Fibroblast of the conjunctiva (primary cell): ENCODE measurements around the gene TIMELESS.
"Not testable (repeated sequence)": the region's sequence is repeated elsewhere in the genome, so short reads cannot be mapped to it uniquely, and the experiment has no call there.

Experiments used
- DNase-seq: peaks from one replicate; pipeline ENCODE4 v3.0.0-alpha.2; 2010; ENCODE audit warnings: low read depth

The TIMELESS gene

DNA sequence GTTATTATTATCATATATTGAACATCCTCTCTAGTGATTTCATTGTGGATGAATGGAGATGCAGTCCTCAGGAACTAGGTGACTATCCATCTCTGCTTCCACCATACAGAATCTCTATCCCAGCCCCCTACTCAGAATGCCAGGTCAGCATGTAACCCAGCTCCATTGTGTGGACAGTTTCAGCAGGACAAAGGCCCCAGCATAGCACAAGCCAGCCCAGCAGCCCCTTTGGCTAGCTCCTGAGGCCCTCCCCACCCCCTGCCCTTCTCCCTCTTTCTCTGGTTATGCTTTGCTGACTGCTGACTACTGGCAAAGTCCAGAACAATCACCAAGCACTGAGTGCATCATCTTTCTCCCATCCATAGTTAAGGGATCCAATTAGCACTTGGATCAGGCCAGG is 13.3 kb upstream of the TIMELESS start:
- no peak for DNase-seq

DNA sequence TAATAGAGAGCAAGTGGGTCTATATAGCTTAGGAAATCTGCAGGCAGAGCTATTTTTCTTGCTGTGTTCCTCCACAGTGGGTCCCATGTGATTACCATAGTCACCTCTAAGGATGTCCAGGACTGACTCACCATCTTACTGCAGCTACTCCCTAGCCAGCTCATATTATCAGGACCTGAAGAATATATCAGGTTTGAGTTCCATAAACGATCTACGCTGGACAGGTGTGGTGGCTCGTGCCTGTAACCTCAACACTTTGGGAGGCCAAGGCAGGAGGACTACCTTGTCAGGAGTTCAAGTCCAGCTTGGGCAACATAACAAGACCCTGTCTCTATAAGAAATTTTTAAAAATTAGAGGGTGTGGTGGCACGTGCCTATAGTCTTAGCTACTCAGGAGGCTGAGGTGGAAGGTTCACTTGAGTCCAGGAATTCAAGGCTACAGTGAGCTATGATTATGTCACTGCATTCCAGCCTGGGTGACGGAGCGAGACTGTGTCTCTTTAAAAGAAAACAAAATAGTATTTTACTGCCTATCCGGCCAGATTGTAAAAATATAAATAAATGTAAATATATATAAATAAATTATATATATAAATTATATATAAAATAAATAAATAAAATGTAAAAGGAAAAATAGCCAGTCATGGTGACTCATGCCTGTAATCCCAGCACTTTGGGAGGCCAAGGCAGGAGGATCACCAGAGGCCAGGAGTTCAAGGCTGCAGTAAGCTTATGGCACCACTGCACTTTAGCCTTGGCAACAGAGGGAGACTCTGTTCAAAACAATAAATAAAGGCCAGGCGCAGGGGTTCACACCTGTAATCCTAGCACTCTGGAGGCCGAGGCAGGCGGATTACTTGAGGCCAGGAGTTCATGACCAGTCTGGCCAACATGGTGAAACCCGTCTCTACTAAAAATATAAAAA is 12.3 kb upstream of the TIMELESS start:
- no peak for DNase-seq

DNA sequence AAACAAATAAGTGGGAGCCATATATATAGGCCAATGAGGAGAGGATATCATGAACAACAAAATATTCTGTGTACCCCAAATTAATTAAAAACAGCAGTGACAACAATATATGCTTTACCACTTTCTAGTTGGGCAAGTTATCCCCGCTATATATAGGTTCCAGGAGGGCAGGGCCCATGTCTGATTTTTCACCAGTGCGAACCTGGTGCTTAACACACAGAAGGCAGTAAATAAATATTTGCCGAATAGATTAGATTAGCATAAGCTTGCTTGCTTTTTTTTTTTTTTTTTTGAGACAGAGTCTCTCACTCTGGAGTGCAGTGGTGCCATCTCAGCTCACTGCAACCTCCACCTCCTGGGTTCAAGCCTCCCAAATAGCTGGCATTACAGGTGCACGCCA is 8.6 kb upstream of the TIMELESS start:
- DNase-seq, result no peak

DNA sequence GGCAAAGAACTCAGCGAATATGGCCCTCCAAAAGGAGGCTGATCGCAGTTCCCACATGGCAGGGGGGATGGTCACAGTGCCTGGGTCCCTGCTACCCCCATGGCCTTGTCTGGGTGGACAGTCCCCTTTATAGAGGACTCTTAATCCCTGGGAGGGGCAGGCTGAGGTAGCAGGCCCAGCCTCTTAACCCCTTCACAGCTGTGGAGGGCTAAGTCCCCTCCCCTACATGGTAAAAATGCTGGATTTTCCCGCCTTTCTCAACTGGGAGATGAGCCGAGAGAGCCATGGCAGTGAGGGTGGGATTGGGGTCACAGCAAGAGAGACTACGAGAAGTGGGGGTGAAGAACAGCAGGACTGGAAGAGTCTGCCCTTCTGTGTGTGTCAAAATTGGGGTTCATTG is 5.3 kb upstream of the TIMELESS start, which contains the start of gene MIP:
Gene MIP (minus strand): TSS at position 101 of the 400 bp plus-strand sequence. CDS start 44 bp downstream, at position 57.
- DNase-seq, result no peak

DNA sequence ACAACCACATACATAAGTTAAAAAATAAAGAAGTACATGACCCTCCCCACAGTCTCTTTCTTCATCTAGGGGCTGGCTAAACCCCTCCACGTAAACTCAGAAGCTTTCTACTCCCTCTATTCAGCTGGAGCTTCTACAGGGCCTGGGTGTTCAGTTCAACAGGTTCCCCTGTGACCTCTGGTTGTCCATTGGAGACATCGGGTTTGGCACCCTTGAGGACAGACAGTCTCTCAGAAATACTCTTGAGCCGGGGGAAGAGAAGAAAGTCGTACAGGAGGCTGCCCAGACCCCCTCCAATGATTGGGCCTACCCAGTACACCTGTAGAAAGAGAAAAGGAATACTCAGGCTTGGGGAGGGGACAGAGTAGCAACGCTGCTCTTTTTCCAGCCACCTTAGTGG is 1.9 kb upstream of the TIMELESS start:
- DNase-seq, result no peak

DNA sequence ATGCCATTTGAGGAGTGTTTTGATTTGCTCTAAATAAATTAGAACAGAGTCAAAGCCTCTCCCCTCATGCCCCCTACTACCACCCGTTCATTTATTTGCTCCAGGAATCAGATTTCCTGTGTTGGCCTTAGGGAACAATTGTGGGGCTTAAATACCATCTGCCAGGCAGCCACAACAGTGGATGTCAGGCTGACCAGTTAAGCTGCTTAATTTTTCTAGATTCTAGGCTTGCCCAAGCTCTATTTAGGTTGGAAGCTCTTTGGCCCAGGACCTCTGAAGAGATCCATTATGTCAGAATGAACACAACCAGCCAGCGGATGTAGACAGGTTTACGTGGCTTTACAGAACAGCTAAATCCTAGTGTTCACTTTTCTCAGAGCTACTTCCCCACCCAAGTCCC is 1.0 kb upstream of the TIMELESS start:
- no peak for DNase-seq

DNA sequence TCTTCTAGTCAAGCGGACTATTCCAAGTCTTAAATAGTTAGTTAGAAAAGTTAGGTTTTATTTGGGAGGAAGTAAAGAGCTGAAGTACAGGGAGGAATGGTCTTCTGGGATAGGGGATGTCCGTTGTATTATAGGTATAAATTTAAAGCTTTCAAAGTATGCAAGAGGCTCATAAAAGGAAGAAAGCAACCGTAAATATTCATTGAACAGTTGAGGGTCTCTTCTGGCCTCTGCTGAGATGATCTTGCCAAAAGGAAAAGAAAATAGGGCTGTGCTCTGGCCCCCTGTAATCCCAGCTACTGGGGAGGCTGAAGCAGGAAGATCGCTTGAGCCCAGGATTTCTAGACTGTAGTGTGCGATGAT is 377 bp upstream of the TIMELESS start:
- DNase-seq, result no peak

DNA sequence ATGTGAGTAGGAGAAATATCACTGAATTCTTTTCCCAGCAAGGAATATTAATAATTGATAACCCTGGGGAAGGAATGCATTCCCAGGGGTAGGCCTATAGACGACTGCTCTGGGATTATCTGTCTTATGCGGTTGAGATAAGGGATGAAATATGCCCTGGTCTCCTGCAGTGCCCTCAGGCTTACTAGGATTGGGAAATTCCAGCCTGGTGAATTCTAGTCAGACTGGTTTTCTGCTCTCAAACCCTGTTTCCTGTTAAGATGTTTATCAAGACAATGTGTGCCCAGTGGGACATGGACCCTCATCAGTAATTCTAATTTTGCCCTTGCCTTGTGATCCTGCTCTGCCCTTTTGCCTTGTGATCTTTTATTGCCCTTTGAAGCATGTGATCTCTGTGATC is 6.0 kb downstream of the TIMELESS start:
- DNase-seq, result not testable (repeated sequence)

DNA sequence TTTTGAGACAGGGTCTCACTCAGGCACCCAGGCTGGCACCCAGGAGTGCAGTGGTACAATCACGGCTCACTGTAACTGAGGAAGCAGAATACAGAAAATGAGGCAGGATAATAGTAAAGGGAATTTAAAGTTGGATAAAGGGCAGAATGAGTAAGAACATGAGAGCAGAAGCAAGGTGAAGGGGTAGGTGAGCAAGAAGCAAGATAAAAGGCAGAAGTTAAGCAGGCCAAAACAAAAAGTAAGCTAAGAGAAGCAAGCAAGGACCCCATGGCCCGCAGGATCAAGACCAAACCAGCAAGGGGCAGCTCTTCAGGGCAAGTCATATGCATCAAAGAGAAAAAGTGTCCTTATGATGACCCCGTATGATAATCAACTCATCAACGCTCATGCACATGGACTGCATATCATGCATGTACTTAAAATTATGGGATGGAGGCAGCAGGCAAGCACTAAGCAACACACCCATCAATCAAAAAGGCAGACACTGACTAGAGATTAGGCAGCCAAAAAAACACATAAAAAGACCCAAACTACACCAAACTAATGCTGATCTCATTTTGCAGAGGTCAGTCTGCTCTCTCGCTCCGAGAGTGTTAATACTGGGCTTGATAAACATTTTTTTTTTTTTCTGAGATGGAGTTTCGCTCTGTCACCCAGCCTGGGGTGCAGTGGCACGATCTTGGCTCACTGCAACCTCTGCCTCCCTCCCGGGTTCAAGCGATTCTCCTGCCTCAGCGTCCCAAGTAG is 11.6 kb downstream of the TIMELESS start:
- DNase-seq, result no peak

DNA sequence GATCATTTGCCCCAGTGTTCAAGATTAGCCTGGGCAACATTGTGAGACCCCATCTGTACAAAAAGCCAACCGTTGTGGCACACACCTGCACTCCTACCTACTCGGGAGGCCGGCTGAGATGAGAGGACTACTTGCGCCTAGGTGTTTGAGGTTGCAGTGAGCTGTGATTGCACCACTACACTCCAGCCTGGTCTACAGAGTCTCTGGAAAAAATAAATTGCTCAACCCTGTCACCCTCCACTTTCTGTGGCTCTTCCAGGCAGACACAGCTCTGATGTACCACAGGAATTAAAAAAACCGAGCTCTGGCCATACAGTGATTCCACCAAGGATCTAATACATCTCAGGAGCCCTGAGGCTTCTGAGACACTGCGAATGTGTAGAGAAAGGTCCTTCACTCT is 14.4 kb downstream of the TIMELESS start:
- no peak for DNase-seq

DNA sequence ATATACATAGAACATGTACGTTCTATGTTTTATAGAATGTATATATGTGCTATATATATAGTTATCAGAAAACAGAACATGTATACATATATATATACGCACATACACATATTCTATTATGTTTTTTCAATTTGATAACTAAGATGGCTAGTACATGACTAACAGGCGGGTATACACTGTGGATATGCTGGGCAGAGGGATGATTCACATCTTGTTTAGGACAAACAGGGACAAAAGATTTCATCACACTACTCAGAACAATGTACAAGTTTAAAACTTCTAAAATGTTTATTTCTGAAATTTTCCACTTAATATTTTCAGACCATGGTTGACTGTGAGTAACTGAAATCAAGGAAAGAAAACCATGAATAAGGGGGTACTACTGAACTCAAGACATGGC is 17.4 kb downstream of the TIMELESS start:
- DNase-seq, result no peak

DNA sequence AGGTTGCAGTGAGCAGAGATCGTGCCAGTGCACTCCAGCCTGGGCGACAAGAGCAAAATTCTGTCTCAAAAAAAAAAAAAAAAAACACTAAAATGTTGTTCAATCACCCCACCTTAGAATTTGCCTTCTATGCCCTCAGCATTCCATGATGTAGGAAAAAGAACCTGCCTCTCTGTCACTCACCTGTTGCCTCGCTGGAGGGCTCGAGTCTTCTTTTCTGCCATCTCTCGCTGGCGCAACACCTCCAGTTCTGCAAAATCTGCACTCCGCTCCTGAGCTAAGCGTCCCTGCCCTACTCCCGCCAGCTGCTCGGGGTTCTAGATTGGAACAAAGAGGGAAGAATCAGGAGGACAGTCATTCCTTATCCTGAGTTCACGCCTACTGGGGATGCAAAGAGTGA is 17.9 kb downstream of the TIMELESS start:
- DNase-seq, result no peak

DNA sequence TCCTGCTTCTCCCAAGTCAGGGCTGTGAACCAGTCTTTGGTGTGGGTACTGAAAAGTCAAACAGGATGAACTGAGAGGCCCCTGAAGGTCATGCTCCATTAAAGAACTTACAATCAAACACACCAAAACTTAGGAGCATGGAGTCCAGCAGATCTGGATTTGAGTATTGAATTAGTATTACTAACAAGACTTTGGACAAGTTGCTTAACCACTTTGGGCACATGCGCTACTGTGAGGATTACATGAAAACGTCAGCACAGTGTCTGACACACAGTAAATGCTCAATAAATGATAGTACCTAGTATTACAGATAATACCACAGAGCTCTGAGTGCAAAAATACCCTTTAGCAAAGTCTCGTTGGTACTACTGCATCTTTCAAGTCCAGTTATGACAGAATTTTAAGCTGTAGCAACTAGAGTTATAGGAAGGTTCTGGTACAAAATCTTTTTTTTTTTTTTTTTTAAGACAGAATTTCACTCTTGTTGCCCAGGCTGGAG is 23.2 kb downstream of the TIMELESS start:
- no peak for DNase-seq

DNA sequence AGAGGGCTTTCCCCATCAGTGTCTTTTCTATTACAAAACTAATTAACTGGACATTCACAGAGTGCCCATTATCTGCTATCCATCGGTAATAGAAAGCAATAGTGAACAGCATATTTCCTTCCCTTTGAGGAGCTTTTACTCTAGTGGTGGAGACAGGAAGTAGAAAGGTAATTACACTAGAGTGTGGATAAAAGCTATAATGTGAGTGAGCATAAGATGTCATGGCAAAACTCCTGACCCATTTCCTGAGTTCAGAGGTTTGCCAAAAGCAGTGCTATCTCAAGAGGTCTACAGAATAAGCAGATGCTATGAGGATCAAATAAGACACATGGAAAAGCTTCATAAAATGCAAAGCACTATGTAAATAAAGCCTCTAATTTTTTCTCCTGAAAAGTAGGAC is 24.0 kb downstream of the TIMELESS start:
- DNase-seq, result no peak

DNA sequence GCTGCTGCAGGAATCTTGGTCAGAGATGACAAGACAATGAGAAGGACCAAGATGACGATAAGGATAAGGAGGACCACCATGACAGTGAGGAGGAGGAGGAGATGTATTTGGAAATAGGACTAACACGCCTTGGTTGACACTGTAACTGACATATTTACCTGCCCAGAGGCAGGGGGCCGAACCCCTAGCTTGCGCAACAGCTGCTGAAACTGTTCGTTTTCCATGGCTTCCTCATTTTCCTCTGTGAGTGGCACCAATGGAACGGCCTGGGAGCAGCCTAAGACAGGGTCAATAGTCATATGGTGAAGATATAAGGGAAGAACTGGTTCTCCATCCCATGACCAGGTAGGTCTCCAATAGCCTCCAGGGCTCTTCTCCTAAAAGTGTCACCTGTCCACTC is 28.8 kb downstream of the TIMELESS start:
- DNase-seq, result no peak

DNA sequence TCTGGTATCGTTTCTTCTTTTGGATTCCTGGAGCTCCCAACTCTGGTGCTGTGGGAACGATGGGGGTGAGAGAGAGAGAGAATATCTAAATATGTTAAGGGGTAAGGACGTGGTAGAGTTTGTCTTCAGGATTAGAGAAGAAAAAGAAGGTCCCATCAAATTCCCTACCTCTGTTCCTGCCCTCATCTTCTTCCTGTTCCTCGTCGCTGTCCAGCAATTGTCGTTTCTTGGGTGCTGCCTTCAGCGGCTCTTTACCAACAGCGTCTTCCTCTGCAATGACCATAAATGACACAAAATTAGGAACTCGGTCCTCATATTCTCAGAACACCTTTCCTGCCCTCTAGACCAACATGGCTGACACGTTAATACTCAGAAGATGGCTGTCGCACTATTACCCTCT is 31.5 kb downstream of the TIMELESS start:
- DNase-seq, result no peak

DNA sequence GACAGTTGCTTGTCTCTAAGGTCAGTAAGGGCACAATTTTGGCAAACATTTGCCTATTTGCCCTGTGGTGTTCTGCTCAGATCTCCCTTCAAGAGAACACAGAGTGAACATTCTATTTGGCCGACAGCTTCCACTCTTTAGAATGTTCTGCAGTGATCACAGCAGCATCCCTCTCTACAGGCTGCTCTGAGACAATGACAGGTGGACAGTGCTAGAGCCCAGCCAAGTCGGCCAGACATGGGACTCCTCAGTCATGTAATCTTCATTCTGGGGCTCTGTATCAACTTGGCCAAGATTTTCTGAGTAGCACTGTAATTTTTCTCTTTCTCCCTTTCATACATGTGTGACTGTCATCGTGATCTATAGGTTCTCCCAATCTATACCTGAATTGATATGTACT is 34.8 kb downstream of the TIMELESS start:
- DNase-seq, result no peak

DNA sequence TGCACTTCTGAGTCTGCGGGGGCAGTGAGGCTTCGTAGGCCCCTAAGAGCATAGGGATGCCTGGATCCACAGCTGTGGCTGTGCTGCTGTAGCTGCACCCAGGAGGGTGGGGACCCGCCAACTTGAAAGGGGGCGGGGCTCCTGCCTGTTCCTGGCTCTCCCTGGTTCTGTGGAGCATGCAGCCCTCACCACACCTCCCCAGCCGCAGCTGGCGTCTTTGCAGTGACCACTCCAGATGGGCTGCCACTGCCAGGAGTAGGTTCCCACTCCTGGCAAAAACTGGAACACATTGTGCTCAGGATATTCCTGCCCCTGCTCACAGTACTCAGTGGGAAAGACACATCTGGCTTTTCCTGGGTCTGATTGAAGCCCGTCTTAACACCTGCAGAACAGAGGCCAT is 35.8 kb downstream of the TIMELESS start:
- no peak for DNase-seq

DNA sequence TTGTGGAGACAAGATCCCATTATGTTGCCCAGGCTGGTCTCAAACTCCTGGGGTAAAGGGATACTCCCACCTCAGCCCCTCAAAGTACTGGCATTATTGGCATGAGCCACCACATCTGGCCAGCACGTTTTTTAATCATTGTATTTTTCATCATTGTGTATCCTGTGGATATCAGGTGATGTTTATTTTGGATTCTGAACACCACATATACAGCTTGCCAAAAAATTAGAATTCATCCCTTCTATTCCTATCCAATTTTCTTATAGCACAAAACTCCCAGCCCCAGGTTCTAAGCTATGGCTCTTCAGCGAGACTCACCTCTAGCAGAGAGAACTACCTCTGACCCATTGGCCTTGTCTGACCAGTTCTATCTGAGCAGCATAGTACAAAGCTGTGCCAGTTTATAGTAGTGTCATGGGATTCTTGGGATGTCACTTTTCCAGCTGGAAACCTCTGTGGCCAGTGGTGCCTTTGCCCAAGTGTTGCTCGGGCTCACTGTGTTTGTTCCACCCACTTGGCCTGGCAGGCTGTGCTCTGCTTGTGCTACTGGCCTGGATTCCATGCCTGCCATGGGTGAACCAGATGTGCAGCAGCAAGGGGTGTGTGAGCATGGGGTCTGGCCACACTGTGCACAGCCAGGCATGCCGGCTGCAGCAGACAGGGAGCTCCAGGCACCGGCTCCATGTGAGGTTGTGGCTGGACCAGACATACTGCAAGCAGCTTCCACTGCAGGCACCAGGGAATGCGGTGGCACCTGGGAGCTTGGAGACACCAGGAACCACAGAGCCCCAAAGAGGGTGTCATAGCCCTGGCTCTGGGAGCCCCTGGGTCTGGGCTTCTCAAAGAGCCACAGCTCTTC is 37.2 kb downstream of the TIMELESS start:
- peak; percentile 4 for DNase-seq

DNA sequence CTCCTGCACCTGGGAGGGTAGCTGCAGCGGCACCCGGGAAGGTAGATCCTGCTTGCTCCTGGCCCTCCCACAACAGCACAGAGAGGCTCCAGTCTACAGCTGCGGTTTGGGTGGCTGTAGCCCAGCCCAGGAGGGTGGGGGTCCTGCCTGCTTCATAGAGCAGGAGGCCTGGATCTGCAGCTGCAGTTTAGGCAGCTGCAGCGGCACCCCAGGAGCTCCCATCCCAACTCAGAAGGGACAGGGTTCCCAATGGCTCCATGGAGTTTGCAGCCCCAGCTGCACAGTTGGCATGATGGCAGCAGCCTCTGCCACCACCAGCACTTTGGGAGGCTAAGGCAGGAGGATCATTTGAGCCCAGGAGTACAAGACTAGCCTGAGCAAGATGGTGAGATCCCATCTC is 38.5 kb downstream of the TIMELESS start:
- DNase-seq, result no peak

DNA sequence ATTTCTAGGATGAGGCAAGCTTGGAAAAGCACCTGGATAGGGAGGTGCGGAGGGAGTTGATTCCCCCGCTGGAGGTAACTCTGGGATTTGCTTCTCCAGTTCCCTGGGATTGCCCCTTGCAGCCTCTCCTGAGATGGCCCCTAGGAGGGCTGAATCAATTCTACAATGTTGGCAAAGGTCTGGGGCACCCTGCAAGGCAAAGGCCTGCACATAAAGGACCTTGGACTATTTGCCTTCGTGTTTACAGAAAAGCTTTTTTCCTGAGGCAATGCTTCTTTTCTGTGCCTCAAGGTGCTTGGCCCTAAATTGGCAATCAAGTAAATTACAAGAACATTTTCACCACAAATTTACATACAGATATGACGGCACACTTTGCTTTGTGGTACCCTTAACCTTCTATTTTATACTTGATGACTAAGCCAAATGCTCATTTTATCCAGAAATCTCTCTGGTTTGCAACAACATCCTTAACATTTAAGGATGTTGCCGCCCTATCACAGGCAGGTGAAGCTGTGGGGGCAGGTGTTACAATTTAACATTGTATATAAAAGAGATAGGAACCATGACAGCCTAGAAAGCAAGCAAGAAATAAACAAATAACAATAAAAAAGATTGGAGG is 40.3 kb downstream of the TIMELESS start:
- DNase-seq, result no peak

DNA sequence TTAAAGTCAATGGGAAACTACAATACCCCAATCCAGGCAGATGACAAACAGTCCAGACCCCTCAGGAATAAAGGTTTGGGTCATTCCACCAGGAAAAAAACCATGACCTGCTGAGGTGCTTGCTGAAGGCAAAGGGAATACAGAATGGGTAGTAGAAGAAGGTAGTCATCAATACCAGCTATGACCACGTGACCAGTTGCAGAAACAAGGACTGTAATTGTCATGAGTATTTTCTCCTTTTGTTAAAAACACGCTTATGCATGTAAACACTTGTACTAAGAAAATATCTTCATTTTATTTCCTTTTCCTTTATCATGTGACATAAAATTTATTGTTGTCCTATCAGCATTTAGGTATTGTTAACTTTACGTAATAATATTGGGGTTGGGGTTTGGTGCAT is 45.0 kb downstream of the TIMELESS start:
- not testable (repeated sequence) for DNase-seq
